Brain microvascular endothelial cell (primary cell): ENCODE results near the gene DDAH1.

ENCODE experiments used
- DNase-seq: peaks from one replicate; pipeline ENCODE4 v3.0.0-alpha.2; 2020
- H3K27ac ChIP-seq: fragments of 250-450 bp; sonication (Bioruptor Pico); 2 replicates; pipeline ENCODE4 v1.5.1; 2020; ENCODE audit warnings: mild to moderate bottlenecking, moderate library complexity
- H3K27me3 ChIP-seq: fragments of 250-450 bp; sonication (Bioruptor Pico); replicated peaks from 2 replicates; pipeline ENCODE4 v1.5.1; 2020; ENCODE audit warnings: mild to moderate bottlenecking
- H3K36me3 ChIP-seq: fragments of 250-450 bp; sonication (Bioruptor Pico); replicated peaks from 2 replicates; pipeline ENCODE4 v1.5.1; 2020; ENCODE audit warnings: mild to moderate bottlenecking
- H3K4me3 ChIP-seq: 2 replicates; pipeline ENCODE4 v1.5.1; 2011; ENCODE audit warnings: low read depth, mild to moderate bottlenecking, control low read depth, low read length, moderate library complexity
- CTCF ChIP-seq: IDR thresholded peaks from 2 replicates; pipeline ENCODE4 v1.5.1; 2011; ENCODE audit warnings: low read depth, mild to moderate bottlenecking, moderate library complexity, low read length, control low read depth, inconsistent platforms; ENCODE audit errors: missing control alignments
- in situ Hi-C: cut with HindIII; loops from 2 replicates; pipeline ENCODE4 v1.10.0; 2017; ENCODE audit warnings: low sequenced_read_pairs, low pct_ligation_motif_present

DDAH1 gene

GRCh38 chr1:85300140-85300539 lies 164.8 kb downstream of the DDAH1 start:
- in situ Hi-C loops: no loop called here
- no peaks in the 10 kb centered on the region for H3K36me3 ChIP-seq
- TF ChIP-seq CTCF: no peak
- H3K4me3 ChIP-seq: no peak overlapping the region
- DNase-seq: no peak
- no peaks in the 10 kb centered on the region for H3K27me3 ChIP-seq
- no peak overlapping the region for H3K27ac ChIP-seq

GRCh38 chr1:85297855-85298629 lies 166.9 kb downstream of the DDAH1 start:
- no peaks in the 10 kb centered on the region for H3K36me3 ChIP-seq
- H3K4me3 ChIP-seq: peak overlapping the region; percentile 6
- TF ChIP-seq CTCF: no peak
- in situ Hi-C loops: no loop called here
- peak; percentile 96 for DNase-seq
- peak overlapping the region; percentile 79 for H3K27ac ChIP-seq
- no peaks in the 10 kb centered on the region for H3K27me3 ChIP-seq

GRCh38 chr1:85297538-85297854 lies 167.5 kb downstream of the DDAH1 start:
- H3K36me3 ChIP-seq: no peaks in the 10 kb centered on the region
- in situ Hi-C loops: no loop called here
- peak overlapping the region; percentile 6 for H3K4me3 ChIP-seq
- no peak for TF ChIP-seq CTCF
- H3K27ac ChIP-seq: peak overlapping the region; percentile 79
- H3K27me3 ChIP-seq: no peaks in the 10 kb centered on the region
- DNase-seq: no peak

- H3K4me3 ChIP-seq: no peak overlapping the region
- no peaks in the 10 kb centered on the region for H3K27me3 ChIP-seq
- peak overlapping the region; percentile 79 for H3K27ac ChIP-seq
- no peaks in the 10 kb centered on the region for H3K36me3 ChIP-seq
- DNase-seq: no peak
- in situ Hi-C loops: no loop called here
- no peak for TF ChIP-seq CTCF
Observed at GRCh38 chr1:85296980-85297379, 168.0 kb downstream of the DDAH1 start.

GRCh38 chr1:85295654-85296053 lies 169.3 kb downstream of the DDAH1 start:
- Histone ChIP-seq H3K36me3 (no peaks in the 10 kb centered on the region), H3K4me3 (no peak overlapping the region), H3K27me3 (no peaks in the 10 kb centered on the region), H3K27ac (no peak overlapping the region)
- in situ Hi-C loops: no loop called here
- no peak for DNase-seq
- TF ChIP-seq CTCF: no peak

GRCh38 chr1:85295006-85295431 lies 169.9 kb downstream of the DDAH1 start:
- in situ Hi-C loops: no loop called here
- no peaks in the 10 kb centered on the region for H3K27me3 ChIP-seq
- no peak overlapping the region for H3K27ac ChIP-seq
- DNase-seq: no peak
- TF ChIP-seq CTCF: no peak
- no peaks in the 10 kb centered on the region for H3K36me3 ChIP-seq
- H3K4me3 ChIP-seq: no peak overlapping the region
